ENCODE measurements around the gene COX4I2. TPM values are rescaled to one million over a fixed set of nuclear protein-coding genes. Genes with fewer than 3 reads are reported as not detected.

COX4I2 gene
- total and polyA plus RNA-seq, 2 experiments from 2014 or later: not detected

- Histone ChIP-seq H3K9me2 (ENCODE audit: insufficient read depth) (no peaks in the 10 kb centered on the region), H3K4me1 (ENCODE audit: insufficient read depth) (peaks cover 42% of the 10 kb centered on the region), H3K9ac (peak overlapping the region; percentile 100), H4K20me1 (ENCODE audit: insufficient read depth) (no peaks in the 10 kb centered on the region), H3K4me2 (ENCODE audit: unreplicated experiment) (peak overlapping the region; percentile 98), H3K79me2 (ENCODE audit: insufficient read depth) (peaks cover 23% of the 10 kb centered on the region), H2AFZ (no peak overlapping the region), H3F3A (ENCODE audit: insufficient read depth) (peaks cover 69% of the 10 kb centered on the region), H3K27me3 (replicated peaks; ENCODE audit: insufficient read depth) (no peaks in the 10 kb centered on the region), H3K9me3 (ENCODE audit: low read depth) (no peaks in the 10 kb centered on the region), H3K4me3 (peak overlapping the region; percentile 98), H3K27ac (peak overlapping the region; percentile 100), H3K36me3 (ENCODE audit: low read depth) (peaks cover 4% of the 10 kb centered on the region; the same call in 1 of the 2 replicates)
- no peak for TF ChIP-seq EZH2 (IDR thresholded peaks at IDR 0.05; ENCODE audit: insufficient read depth, poor library complexity, severe bottlenecking)
- peak; percentile 81; the same call in 1 of the 2 replicates for TF ChIP-seq EZH2phosphoT487 (IDR thresholded peaks at IDR 0.05; ENCODE audit: insufficient read depth, low read depth)
- in situ Hi-C loops (cut with MboI): no loop called here
- WGBS, 2 experiments (ENCODE audit: low coverage in 1 of 2, low lambda C conversion rate in 2 of 2, missing lambda C conversion rate in 2 of 2): 0 to 1% methylated on average over 35 to 39 of the region's 39 CpGs
- peak; percentile 60 for DNase-seq
Measured at GRCh38 chr20:31605902-31606803, 31.6 kb upstream of the COX4I2 start.

GRCh38 chr20:31606804-31607639, 30.7 kb upstream of the COX4I2 start:
- peaks cover 69% of the 10 kb centered on the region for H3F3A ChIP-seq (ENCODE audit: insufficient read depth)
- H2AFZ ChIP-seq: no peak overlapping the region
- H3K9ac ChIP-seq: peak overlapping the region; percentile 100
- peak overlapping the region; percentile 100 for H3K27ac ChIP-seq
- TF ChIP-seq EZH2 (IDR thresholded peaks at IDR 0.05; ENCODE audit: insufficient read depth, poor library complexity, severe bottlenecking) (no peak), EZH2phosphoT487 (IDR thresholded peaks at IDR 0.05; ENCODE audit: insufficient read depth, low read depth) (no peak)
- no peaks in the 10 kb centered on the region for H3K9me2 ChIP-seq (ENCODE audit: insufficient read depth)
- H3K36me3 ChIP-seq (ENCODE audit: low read depth): peaks cover 4% of the 10 kb centered on the region; the same call in 1 of the 2 replicates
- WGBS, 2 experiments (ENCODE audit: low coverage in 1 of 2, low lambda C conversion rate in 2 of 2, missing lambda C conversion rate in 2 of 2): 3% methylated on average over 8 of the region's 8 CpGs
- peaks cover 23% of the 10 kb centered on the region for H3K79me2 ChIP-seq (ENCODE audit: insufficient read depth)
- in situ Hi-C loops (cut with MboI): no loop called here
- peaks cover 40% of the 10 kb centered on the region for H3K4me1 ChIP-seq (ENCODE audit: insufficient read depth)
- no peaks in the 10 kb centered on the region for H4K20me1 ChIP-seq (ENCODE audit: insufficient read depth)
- no peaks in the 10 kb centered on the region for H3K27me3 ChIP-seq (replicated peaks; ENCODE audit: insufficient read depth)
- no peaks in the 10 kb centered on the region for H3K9me3 ChIP-seq (ENCODE audit: low read depth)
- peak; percentile 95 for DNase-seq
- H3K4me3 ChIP-seq: peak overlapping the region; percentile 98
- H3K4me2 ChIP-seq (ENCODE audit: unreplicated experiment): peak overlapping the region; percentile 98

GRCh38 chr20:31607640-31608250, 30.0 kb upstream of the COX4I2 start:
- Histone ChIP-seq H3K27ac (peak overlapping the region; percentile 100), H3F3A (ENCODE audit: insufficient read depth) (peaks cover 62% of the 10 kb centered on the region), H4K20me1 (ENCODE audit: insufficient read depth) (no peaks in the 10 kb centered on the region), H3K4me3 (peak overlapping the region; percentile 98), H3K9me2 (ENCODE audit: insufficient read depth) (no peaks in the 10 kb centered on the region), H3K9ac (peak overlapping the region; percentile 100), H3K27me3 (replicated peaks; ENCODE audit: insufficient read depth) (no peaks in the 10 kb centered on the region), H2AFZ (no peak overlapping the region), H3K9me3 (ENCODE audit: low read depth) (no peaks in the 10 kb centered on the region), H3K4me1 (ENCODE audit: insufficient read depth) (peaks cover 33% of the 10 kb centered on the region), H3K79me2 (ENCODE audit: insufficient read depth) (peaks cover 23% of the 10 kb centered on the region), H3K4me2 (ENCODE audit: unreplicated experiment) (peak overlapping the region; percentile 98), H3K36me3 (ENCODE audit: low read depth) (peaks cover 4% of the 10 kb centered on the region; the same call in 1 of the 2 replicates)
- DNase-seq: peak; percentile 78
- in situ Hi-C loops (cut with MboI): no loop called here
- WGBS, 2 experiments (ENCODE audit: low coverage in 1 of 2, low lambda C conversion rate in 2 of 2, missing lambda C conversion rate in 2 of 2): 12 to 13% methylated on average over 9 of the region's 9 CpGs
- TF ChIP-seq EZH2phosphoT487 (IDR thresholded peaks at IDR 0.05; ENCODE audit: insufficient read depth, low read depth) (no peak), EZH2 (IDR thresholded peaks at IDR 0.05; ENCODE audit: insufficient read depth, poor library complexity, severe bottlenecking) (no peak)

Measured in GM23248 (cell line).